ENCODE results near the gene PCDH8. TPM values are rescaled to one million over a fixed set of nuclear protein-coding genes. Genes with fewer than 3 reads are reported as not detected.

Gene PCDH8
- total and polyA plus RNA-seq, 2 donors (not counting 1 experiment from before 2014, with no cell fraction given): not detected

GRCh38 chr13:52868190-52868589, 19.8 kb upstream of the PCDH8 start:
- Histone ChIP-seq H3K9ac (ENCODE audit: insufficient read depth, low read length) (no peak overlapping the region), H3K4me3 (replicated peaks in 1 of 4; ENCODE audit: control extremely low read depth in 1 of 4, insufficient read depth in 1 of 4, low read depth in 3 of 4, low read length in 4 of 4) (no peak overlapping the region), H3K27ac (ENCODE audit: insufficient read depth, low read length) (no peak overlapping the region), H3K4me2 (ENCODE audit: extremely low read depth, insufficient read depth, low read length) (no peak overlapping the region), H3K9me3 (ENCODE audit: control insufficient read depth, insufficient read depth, low read depth, low read length) (no peaks in the 10 kb centered on the region), H4K20me1 (ENCODE audit: control insufficient read depth, extremely low read depth, insufficient read depth, low read length) (no peaks in the 10 kb centered on the region), H3K4me1 (ENCODE audit: control insufficient read depth, extremely low read depth, insufficient read depth, low read length) (no peaks in the 10 kb centered on the region), H3K27me3 (ENCODE audit: control insufficient read depth, insufficient read depth, low read length) (no peaks in the 10 kb centered on the region), H3K36me3 (ENCODE audit: control insufficient read depth, insufficient read depth, low read length) (no peaks in the 10 kb centered on the region), H2AFZ (ENCODE audit: low read length) (no peak overlapping the region), H3K79me2 (ENCODE audit: control insufficient read depth, insufficient read depth, low read length) (no peaks in the 10 kb centered on the region)
- TF ChIP-seq EZH2 (IDR thresholded peaks at IDR 0.05; ENCODE audit: low read length, missing control alignments): no peak
- TF ChIP-seq CTCF (conservative IDR thresholded peaks at IDR 0.05 in 1 of 2, IDR thresholded peaks at IDR 0.05 in 1 of 2; ENCODE audit: low read depth in 1 of 2, low read length in 2 of 2): no peak
- no peak for DNase-seq (ENCODE audit: low read depth in 2 of 2)

- Histone ChIP-seq H3K9ac (ENCODE audit: insufficient read depth, low read length) (no peak overlapping the region), H4K20me1 (ENCODE audit: control insufficient read depth, extremely low read depth, insufficient read depth, low read length) (no peaks in the 10 kb centered on the region), H3K4me3 (replicated peaks in 1 of 4; ENCODE audit: control extremely low read depth in 1 of 4, insufficient read depth in 1 of 4, low read depth in 3 of 4, low read length in 4 of 4) (no peak overlapping the region), H3K4me1 (ENCODE audit: control insufficient read depth, extremely low read depth, insufficient read depth, low read length) (no peaks in the 10 kb centered on the region), H3K27me3 (ENCODE audit: control insufficient read depth, insufficient read depth, low read length) (no peaks in the 10 kb centered on the region), H3K79me2 (ENCODE audit: control insufficient read depth, insufficient read depth, low read length) (no peaks in the 10 kb centered on the region), H3K4me2 (ENCODE audit: extremely low read depth, insufficient read depth, low read length) (no peak overlapping the region), H3K9me3 (ENCODE audit: control insufficient read depth, insufficient read depth, low read depth, low read length) (no peaks in the 10 kb centered on the region), H2AFZ (ENCODE audit: low read length) (no peak overlapping the region), H3K36me3 (ENCODE audit: control insufficient read depth, insufficient read depth, low read length) (no peaks in the 10 kb centered on the region), H3K27ac (ENCODE audit: insufficient read depth, low read length) (no peak overlapping the region)
- no peak for DNase-seq (ENCODE audit: low read depth in 2 of 2)
- TF ChIP-seq CTCF (conservative IDR thresholded peaks at IDR 0.05 in 1 of 2, IDR thresholded peaks at IDR 0.05 in 1 of 2; ENCODE audit: low read depth in 1 of 2, low read length in 2 of 2): no peak
- TF ChIP-seq EZH2 (IDR thresholded peaks at IDR 0.05; ENCODE audit: low read length, missing control alignments): no peak
These were observed 16.5 kb upstream of the PCDH8 start for GRCh38 chr13:52864941-52865340.

GRCh38 chr13:52862358-52863206, 14.1 kb upstream of the PCDH8 start:
- TF ChIP-seq CTCF (conservative IDR thresholded peaks at IDR 0.05 in 1 of 2, IDR thresholded peaks at IDR 0.05 in 1 of 2; ENCODE audit: low read depth in 1 of 2, low read length in 2 of 2) (peak in 1 of 2 donors; percentile 24), EZH2 (IDR thresholded peaks at IDR 0.05; ENCODE audit: low read length, missing control alignments) (no peak)
- Histone ChIP-seq H3K27ac (ENCODE audit: insufficient read depth, low read length) (no peak overlapping the region), H3K36me3 (ENCODE audit: control insufficient read depth, insufficient read depth, low read length) (no peaks in the 10 kb centered on the region), H2AFZ (ENCODE audit: low read length) (no peak overlapping the region), H4K20me1 (ENCODE audit: control insufficient read depth, extremely low read depth, insufficient read depth, low read length) (no peaks in the 10 kb centered on the region), H3K4me1 (ENCODE audit: control insufficient read depth, extremely low read depth, insufficient read depth, low read length) (no peaks in the 10 kb centered on the region), H3K4me2 (ENCODE audit: extremely low read depth, insufficient read depth, low read length) (no peak overlapping the region), H3K9ac (ENCODE audit: insufficient read depth, low read length) (no peak overlapping the region), H3K79me2 (ENCODE audit: control insufficient read depth, insufficient read depth, low read length) (no peaks in the 10 kb centered on the region), H3K27me3 (ENCODE audit: control insufficient read depth, insufficient read depth, low read length) (no peaks in the 10 kb centered on the region), H3K4me3 (replicated peaks in 1 of 4; ENCODE audit: control extremely low read depth in 1 of 4, insufficient read depth in 1 of 4, low read depth in 3 of 4, low read length in 4 of 4) (no peak overlapping the region), H3K9me3 (ENCODE audit: control insufficient read depth, insufficient read depth, low read depth, low read length) (no peaks in the 10 kb centered on the region)
- no peak for DNase-seq (ENCODE audit: low read depth in 2 of 2)
